Mesenchymal stem cell (in vitro differentiated cells and primary cell): Measurements from ENCODE around the gene QPCTL.

Source experiments
- DNase-seq: peaks from one replicate; pipeline ENCODE4 v3.0.0-alpha.2; 2013
- H2AFZ ChIP-seq: one replicate; pipeline ENCODE4 v1.6.1; 2013; ENCODE audit warnings: low read depth, mild to moderate bottlenecking, control low read depth, inconsistent platforms, low read length, moderate library complexity
- H2AK5ac ChIP-seq: 2 replicates; pipeline ENCODE4 v1.6.1; 2013; ENCODE audit warnings: low read length, moderate library complexity, mild to moderate bottlenecking, inconsistent platforms; ENCODE audit not compliant: severe bottlenecking
- H2BK120ac ChIP-seq: one replicate; pipeline ENCODE4 v1.6.1; 2013; ENCODE audit warnings: low read depth, mild to moderate bottlenecking, inconsistent platforms, low read length, moderate library complexity
- H2BK12ac ChIP-seq, 2 experiments: one replicate each; pipeline ENCODE4 v1.6.1; 2013; ENCODE audit warnings: inconsistent platforms in 2 of 2, low read length in 2 of 2, mild to moderate bottlenecking in 2 of 2, moderate library complexity in 2 of 2, control low read depth in 1 of 2
- H2BK15ac ChIP-seq: one replicate; pipeline ENCODE4 v1.6.1; 2013; ENCODE audit warnings: mild to moderate bottlenecking, low read depth, inconsistent platforms; ENCODE audit not compliant: poor library complexity, severe bottlenecking
- H2BK5ac ChIP-seq: 2 replicates; pipeline ENCODE4 v1.6.1; 2013; ENCODE audit warnings: low read depth, mild to moderate bottlenecking, low read length, control low read depth, inconsistent platforms; ENCODE audit not compliant: poor library complexity, severe bottlenecking
- H3K14ac ChIP-seq, 2 experiments: one replicate each; pipeline ENCODE4 v1.6.1; 2013; ENCODE audit warnings: inconsistent platforms in 2 of 2, low read length in 2 of 2, control low read depth in 1 of 2, mild to moderate bottlenecking in 1 of 2, moderate library complexity in 1 of 2
- H3K18ac ChIP-seq, 2 experiments: one replicate each; pipeline ENCODE4 v1.6.1; 2013; ENCODE audit warnings: inconsistent platforms in 2 of 2, low read length in 2 of 2, control low read depth in 1 of 2, low read depth in 1 of 2, mild to moderate bottlenecking in 1 of 2
- H3K23ac ChIP-seq, 2 experiments: one replicate each; pipeline ENCODE4 v1.6.1; 2013; ENCODE audit warnings: inconsistent platforms in 2 of 2, low read length in 2 of 2, mild to moderate bottlenecking in 2 of 2, moderate library complexity in 2 of 2, control low read depth in 1 of 2
- H3K27ac ChIP-seq: 2 replicates; pipeline ENCODE4 v1.5.1; 2013; ENCODE audit warnings: mild to moderate bottlenecking, moderate library complexity, low read length, control low read depth, inconsistent platforms; ENCODE audit not compliant: poor library complexity, severe bottlenecking
- H3K27me3 ChIP-seq, 2 experiments: 2 replicates each; pipeline versions ENCODE4 v1.6.1 to v1.7.0; 2013; ENCODE audit warnings: low read length in 2 of 2, mild to moderate bottlenecking in 2 of 2, moderate library complexity in 2 of 2, control low read depth in 1 of 2, inconsistent platforms in 1 of 2; ENCODE audit not compliant: control insufficient read depth in 1 of 2, insufficient read depth in 1 of 2
- H3K36me3 ChIP-seq, 2 experiments: 2 replicates each; pipeline versions ENCODE4 v1.6.1 to v1.7.0; 2013; ENCODE audit warnings: low read length in 2 of 2, control low read depth in 1 of 2, inconsistent platforms in 1 of 2, low read depth in 1 of 2, mild to moderate bottlenecking in 1 of 2; ENCODE audit not compliant: insufficient read depth in 2 of 2, control insufficient read depth in 1 of 2
- H3K4ac ChIP-seq, 2 experiments: one replicate each; pipeline ENCODE4 v1.6.1; 2013; ENCODE audit warnings: inconsistent platforms in 2 of 2, low read length in 2 of 2, mild to moderate bottlenecking in 2 of 2, moderate library complexity in 2 of 2, control low read depth in 1 of 2, low read depth in 1 of 2
- H3K4me1 ChIP-seq: 2 replicates; pipeline ENCODE4 v1.6.1; 2013; ENCODE audit warnings: low read depth, low read length, control low read depth; ENCODE audit not compliant: control insufficient read depth, insufficient read depth
- H3K4me2 ChIP-seq: 2 replicates; pipeline ENCODE4 v1.6.1; 2013; ENCODE audit warnings: low read length, mild to moderate bottlenecking, inconsistent platforms; ENCODE audit not compliant: poor library complexity, severe bottlenecking
- H3K4me3 ChIP-seq, 2 experiments: 2 replicates each; pipeline versions ENCODE4 v1.5.1 to v1.7.0; 2013; ENCODE audit warnings: low read length in 2 of 2, mild to moderate bottlenecking in 2 of 2, control low read depth in 1 of 2, low read depth in 1 of 2; ENCODE audit not compliant: insufficient read depth in 1 of 2
- H3K79me1 ChIP-seq: replicated peaks from 2 replicates; pipeline ENCODE4 v1.6.1; 2013; ENCODE audit warnings: mild to moderate bottlenecking, control low read depth, low read length, inconsistent platforms; ENCODE audit not compliant: poor library complexity, severe bottlenecking
- H3K9ac ChIP-seq: 2 replicates; pipeline ENCODE4 v1.7.0; 2013; ENCODE audit warnings: mild to moderate bottlenecking, low read length, moderate library complexity
- H3K9me3 ChIP-seq: 2 replicates; pipeline ENCODE4 v1.7.0; 2013; ENCODE audit warnings: mild to moderate bottlenecking, low read length; ENCODE audit not compliant: control insufficient read depth
- H4K8ac ChIP-seq: one replicate; pipeline ENCODE4 v1.6.1; 2013; ENCODE audit warnings: inconsistent platforms, mild to moderate bottlenecking, low read length, moderate library complexity
- H4K91ac ChIP-seq: one replicate; pipeline ENCODE4 v1.6.1; 2013; ENCODE audit warnings: mild to moderate bottlenecking, low read length, inconsistent platforms
- WGBS: methylation state at CpG from one replicate; pipeline ENCODE4 v1.1.7; 2013; ENCODE audit warnings: mixed read lengths; 5-methylcytosine and 5-hydroxymethylcytosine counted together

The QPCTL gene

DNA sequence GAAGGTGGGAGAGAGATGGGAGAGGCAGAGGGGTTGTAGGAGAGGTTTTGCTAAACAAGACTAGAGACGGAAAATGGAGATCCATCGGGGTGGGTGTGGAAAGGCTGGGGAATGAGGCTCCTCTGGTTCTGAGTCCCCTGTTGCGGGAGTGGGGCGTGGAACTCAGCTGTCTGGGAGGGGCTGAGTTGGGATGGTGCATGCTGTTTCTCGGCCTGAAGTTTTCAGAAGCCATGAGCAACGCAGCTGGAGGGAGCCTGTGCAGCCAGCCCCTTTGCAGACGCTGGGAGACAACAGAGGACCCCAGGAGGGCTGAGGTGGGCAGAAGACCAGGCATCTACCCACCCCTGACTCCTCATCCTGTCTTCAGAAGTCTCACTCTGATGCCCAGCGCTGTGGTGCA, 31.8 kb upstream of the QPCTL start:
- H2AFZ ChIP-seq = no peak overlapping the region
- H3K9ac ChIP-seq = no peak overlapping the region
- H3K79me1 ChIP-seq = no peaks in the 10 kb centered on the region
- H3K4ac ChIP-seq = no peak overlapping the region
- H3K36me3 ChIP-seq = no peaks in the 10 kb centered on the region
- no peak overlapping the region for H3K18ac ChIP-seq
- DNase-seq = no peak
- H2BK15ac ChIP-seq = no peak overlapping the region
- H3K4me2 ChIP-seq = no peak overlapping the region
- H3K27ac ChIP-seq = no peak overlapping the region
- no peak overlapping the region for H4K91ac ChIP-seq
- H3K9me3 ChIP-seq = no peaks in the 10 kb centered on the region
- H3K23ac ChIP-seq = no peak overlapping the region
- no peak overlapping the region for H2BK12ac ChIP-seq
- H3K14ac ChIP-seq = no peak overlapping the region
- no peak overlapping the region for H3K4me3 ChIP-seq
- H3K27me3 ChIP-seq = peaks cover 29 to 40% of the 10 kb centered on the region in 2 experiments
- H2BK120ac ChIP-seq = no peak overlapping the region
- H3K4me1 ChIP-seq = peaks cover 2% of the 10 kb centered on the region
- H4K8ac ChIP-seq = no peak overlapping the region
- no peak overlapping the region for H2BK5ac ChIP-seq
- no peak overlapping the region for H2AK5ac ChIP-seq
- 71% methylated on average over 7 of the region's 8 CpGs for WGBS

- no peak overlapping the region for H4K8ac ChIP-seq
- no peak overlapping the region for H2BK120ac ChIP-seq
- H2BK5ac ChIP-seq = no peak overlapping the region
- no peak overlapping the region for H3K23ac ChIP-seq
- H3K14ac ChIP-seq = no peak overlapping the region
- H3K4ac ChIP-seq = no peak overlapping the region
- no peak overlapping the region for H4K91ac ChIP-seq
- no peak overlapping the region for H2AFZ ChIP-seq
- H3K4me1 ChIP-seq = peaks cover 8% of the 10 kb centered on the region
- peaks cover 26 to 52% of the 10 kb centered on the region in 2 experiments for H3K27me3 ChIP-seq
- H3K4me3 ChIP-seq = no peak overlapping the region
- H3K36me3 ChIP-seq = no peaks in the 10 kb centered on the region
- 94% methylated on average over 1 of the region's 1 CpG for WGBS
- H3K9ac ChIP-seq = no peak overlapping the region
- no peak overlapping the region for H3K27ac ChIP-seq
- H3K18ac ChIP-seq = no peak overlapping the region
- no peak overlapping the region for H2BK12ac ChIP-seq
- no peak overlapping the region for H3K4me2 ChIP-seq
- H2BK15ac ChIP-seq = no peak overlapping the region
- H3K79me1 ChIP-seq = no peaks in the 10 kb centered on the region
- no peak overlapping the region for H2AK5ac ChIP-seq
- no peaks in the 10 kb centered on the region for H3K9me3 ChIP-seq
- DNase-seq = no peak
Measured at GRCh38 chr19:45663800-45664199, 28.7 kb upstream of the QPCTL start.

DNA sequence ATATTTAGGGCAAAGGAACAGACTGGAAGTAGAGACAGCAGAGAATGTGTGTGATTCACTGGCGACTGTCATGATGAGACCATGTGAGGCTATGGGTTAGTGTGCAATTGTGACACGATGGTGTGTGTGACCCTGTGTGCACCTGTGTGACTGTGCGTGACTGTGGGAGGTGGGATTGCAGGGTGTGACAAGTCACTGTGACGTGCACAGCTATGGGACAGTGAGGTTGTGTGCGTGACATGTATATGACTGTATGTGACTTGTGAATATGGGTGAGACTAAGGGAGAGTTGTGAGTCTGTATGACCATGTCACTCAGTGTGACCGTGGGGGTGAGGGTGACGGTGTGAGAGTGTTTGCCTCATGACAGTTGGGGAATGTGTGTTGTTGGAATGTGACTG, 27.9 kb upstream of the QPCTL start:
- Histone ChIP-seq H4K8ac (no peak overlapping the region), H3K23ac (peak overlapping the region in 1 of 2 experiments; percentile 10), H2BK120ac (no peak overlapping the region), H2BK15ac (no peak overlapping the region), H3K79me1 (no peaks in the 10 kb centered on the region), H3K27me3 (peaks cover 19 to 52% of the 10 kb centered on the region in 2 experiments), H2BK12ac (no peak overlapping the region), H3K14ac (peak overlapping the region in 1 of 2 experiments; percentile 6), H3K9me3 (no peaks in the 10 kb centered on the region), H3K27ac (no peak overlapping the region), H4K91ac (peak overlapping the region; percentile 47), H2AK5ac (no peak overlapping the region), H3K4me3 (no peak overlapping the region), H3K4me1 (peaks cover 14% of the 10 kb centered on the region), H3K4ac (no peak overlapping the region), H2BK5ac (no peak overlapping the region), H3K18ac (no peak overlapping the region), H3K36me3 (no peaks in the 10 kb centered on the region), H3K9ac (no peak overlapping the region), H2AFZ (no peak overlapping the region), H3K4me2 (no peak overlapping the region)
- 80% methylated on average over 7 of the region's 7 CpGs for WGBS
- no peak for DNase-seq

- H4K8ac ChIP-seq = peak within 1 kb of the TSS; percentile 52
- H3K14ac ChIP-seq = peak within 1 kb of the TSS in 1 of 2 experiments; percentile 73
- peak within 1 kb of the TSS in 1 of 2 experiments; percentile 20 for H3K23ac ChIP-seq
- H4K91ac ChIP-seq = peak within 1 kb of the TSS; percentile 12
- H3K4me1 ChIP-seq = peaks cover 19% of the 10 kb centered on the region
- H2AFZ ChIP-seq = peak within 1 kb of the TSS; percentile 54
- peak; percentile 68 for DNase-seq
- H3K27ac ChIP-seq = no peak within 1 kb of the TSS
- H2BK120ac ChIP-seq = peak within 1 kb of the TSS; percentile 0
- no peaks in the 10 kb centered on the region for H3K79me1 ChIP-seq
- H2BK5ac ChIP-seq = no peak within 1 kb of the TSS
- peak within 1 kb of the TSS; percentile 66 for H3K4me2 ChIP-seq
- peak within 1 kb of the TSS; percentile 16 to 84 for H3K4ac ChIP-seq
- H2AK5ac ChIP-seq = no peak within 1 kb of the TSS
- H3K18ac ChIP-seq = peak within 1 kb of the TSS; percentile 57 to 90
- H3K9me3 ChIP-seq = no peaks in the 10 kb centered on the region
- no peak within 1 kb of the TSS for H3K9ac ChIP-seq
- H3K4me3 ChIP-seq = peak within 1 kb of the TSS; percentile 42 to 46
- 19% methylated on average over 14 of the region's 15 CpGs for WGBS
- peak within 1 kb of the TSS; percentile 1 to 75 for H2BK12ac ChIP-seq
- H3K27me3 ChIP-seq = peaks cover 6 to 64% of the 10 kb centered on the region in 2 experiments
- H2BK15ac ChIP-seq = peak within 1 kb of the TSS; percentile 13
- H3K36me3 ChIP-seq = no peaks in the 10 kb centered on the region
Measured at GRCh38 chr19:45667620-45668341, 24.7 kb upstream of the QPCTL start, which contains the start of gene GIPR. Gene GIPR, plus strand, starts transcription at chr19:45668221. Its CDS starts 1,300 bp downstream, at chr19:45669521.
